HepG2 (cell line): ENCODE results near the gene ENG. TPM values are rescaled to one million over a fixed set of nuclear protein-coding genes. Genes with fewer than 3 reads are reported as not detected.

Source experiments
- AFF4 ChIP-seq: sonication (generic); formaldehyde crosslinking; IDR thresholded peaks from 2 replicates; pipeline ENCODE4 v1.4.0; 2020; ENCODE audit warnings: missing genetic modification reagents
- HNRNPH1 ChIP-seq: fragments of 200-400 bp; formaldehyde crosslinking; optimal IDR thresholded peaks from 2 replicates; pipeline ENCODE3; 2017; ENCODE audit warnings: mild to moderate bottlenecking, low read depth, low read length
- IKZF5 ChIP-seq: IDR thresholded peaks from 2 replicates; pipeline ENCODE4 v1.6.1; 2018; ENCODE audit warnings: missing genetic modification reagents, mild to moderate bottlenecking, missing compliant biosample characterization
- ZBTB26 ChIP-seq: IDR thresholded peaks from 2 replicates; pipeline ENCODE4 v1.6.1; 2016; ENCODE audit warnings: missing compliant biosample characterization, missing genetic modification reagents, borderline replicate concordance
- ZC3H4 ChIP-seq: sonication (generic); formaldehyde crosslinking; IDR thresholded peaks from 2 replicates; pipeline ENCODE4 v1.4.0; 2020; ENCODE audit warnings: missing genetic modification reagents, borderline replicate concordance
- ZIK1 ChIP-seq: sonication (generic); formaldehyde crosslinking; IDR thresholded peaks from 2 replicates; pipeline ENCODE4 v1.5.0; 2020; ENCODE audit warnings: mild to moderate bottlenecking, low read depth, missing genetic modification reagents, borderline replicate concordance
- polyA plus RNA-seq, 8 experiments: library from polyadenylated mRNA; depleted of rRNA in 3 of 8; stranded (reverse) in 7 of 8; unstranded in 1 of 8; fragments of >200 nt; fragmentation: Illumina TruSeq in 4 of 8; extraction: Trizol in 4 of 8; gene quantifications; 2 replicates each; pipeline versions ENCODE4 v1.2.1 to v1.2.3, GENCODE V29; 2011 to 2016; ENCODE audit warnings: low read depth in 4 of 8, missing spikeins in 1 of 8, mixed read lengths in 1 of 8; ENCODE audit not compliant: insufficient read depth in 1 of 8
- total RNA-seq, 5 experiments: library from RNA; depleted of rRNA; stranded (reverse); fragments of >200 nt; fragmentation: Illumina TruSeq; extraction: Trizol; gene quantifications; 2 replicates each; pipeline ENCODE4 v1.2.3, GENCODE V29; 2016; ENCODE audit warnings: low read depth in 1 of 5

The ENG gene
- total and polyA plus RNA-seq, 2 of the 13 experiments (the other 11 are each of a cell fraction or from before 2014, with no cell fraction given), result 0.02 to 1.1 TPM

- TF ChIP-seq AFF4 (CRISPR knock-in tag) (no peak), ZBTB26 (CRISPR knock-in tag) (no peak), HNRNPH1 (no peak), ZIK1 (CRISPR knock-in tag) (no peak), ZC3H4 (CRISPR knock-in tag) (no peak), IKZF5 (CRISPR knock-in tag) (no peak)
Measured at GRCh38 chr9:127858041-127858512, 3.6 kb upstream of the ENG start (continued).
